HEK293 (cell line): ENCODE measurements around the gene ART5.
"Not testable (repeated sequence)": the region's sequence is repeated elsewhere in the genome, so short reads cannot be mapped to it uniquely, and the experiment has no call there.

Experiments
- CTCF ChIP-seq: fragments of 450-650 bp; formaldehyde crosslinking; IDR thresholded peaks from 2 replicates; pipeline ENCODE4 v1.5.1; 2016; ENCODE audit warnings: missing biosample characterization, missing genetic modification characterization
- ZNF174 ChIP-seq: fragments of 450-650 bp; formaldehyde crosslinking; IDR thresholded peaks from 2 replicates; pipeline ENCODE4 v1.5.0; 2017; ENCODE audit warnings: missing biosample characterization, mild to moderate bottlenecking, missing genetic modification characterization

DNA sequence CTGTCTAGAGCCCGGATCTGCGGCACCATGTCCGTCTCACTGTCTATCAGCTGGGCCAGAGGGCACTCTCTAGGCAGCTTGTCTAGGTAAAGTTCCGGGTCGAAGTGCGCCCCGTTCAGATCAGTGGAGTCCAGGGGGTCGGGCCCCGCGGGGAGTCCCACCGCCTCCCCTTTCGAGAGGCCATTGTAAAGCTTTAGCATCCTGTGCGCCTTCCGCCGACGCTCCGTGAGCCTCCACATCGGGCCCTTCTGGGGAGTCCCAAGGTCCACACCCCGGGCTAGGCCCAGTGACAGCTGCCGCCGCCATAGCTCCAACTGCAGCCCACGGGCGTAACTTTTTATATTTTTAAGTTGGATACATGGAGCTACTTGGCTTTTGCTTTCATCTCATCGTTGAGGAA is 50.5 kb downstream of the ART5 start:
- not testable (repeated sequence) for TF ChIP-seq CTCF; ZNF174 (tag by site-specific recombination)
